ENCODE data around the gene ACTR2. TPM values are rescaled to one million over a fixed set of nuclear protein-coding genes. Genes with fewer than 3 reads are reported as not detected.

Gene ACTR2
- total and polyA plus RNA-seq, 8 donors = 19.8 to 115 (median 58.9) TPM

DNA sequence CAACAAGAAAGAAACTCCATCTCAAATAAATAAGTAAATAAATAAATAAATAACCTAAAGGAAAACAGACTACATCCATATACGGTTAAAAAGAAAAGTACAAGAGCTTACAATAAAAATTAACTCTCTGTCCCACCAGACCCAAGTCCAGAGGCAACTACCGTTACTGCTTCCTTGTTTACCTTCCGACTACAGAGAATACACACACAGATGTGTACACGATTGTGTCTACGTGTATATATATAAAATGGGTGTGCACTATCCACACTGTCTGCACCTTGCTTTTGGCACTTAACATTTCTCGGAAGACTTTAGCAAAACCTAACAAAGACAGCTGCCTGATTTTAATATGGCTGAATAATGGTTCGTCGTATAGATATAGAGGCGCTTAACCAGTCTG lies 69.9 kb downstream of the ACTR2 start:
- WGBS, 2 donors = 84 to 92% methylated on average over 9 of the region's 9 CpGs
- Histone ChIP-seq H3K27me3 (no peaks in the 10 kb centered on the region), H3K9me3 (no peaks in the 10 kb centered on the region), H3K4me3 (no peak overlapping the region), H3K36me3 (no peaks in the 10 kb centered on the region), H3K4me1 (no peaks in the 10 kb centered on the region), H3K27ac (no peak overlapping the region)
- no peak for DNase-seq
- no peak for ATAC-seq
- intact Hi-C loops (cut with DNase I) = no loop called here
- no peak for FAIRE-seq
- TF ChIP-seq, protein P1, sequence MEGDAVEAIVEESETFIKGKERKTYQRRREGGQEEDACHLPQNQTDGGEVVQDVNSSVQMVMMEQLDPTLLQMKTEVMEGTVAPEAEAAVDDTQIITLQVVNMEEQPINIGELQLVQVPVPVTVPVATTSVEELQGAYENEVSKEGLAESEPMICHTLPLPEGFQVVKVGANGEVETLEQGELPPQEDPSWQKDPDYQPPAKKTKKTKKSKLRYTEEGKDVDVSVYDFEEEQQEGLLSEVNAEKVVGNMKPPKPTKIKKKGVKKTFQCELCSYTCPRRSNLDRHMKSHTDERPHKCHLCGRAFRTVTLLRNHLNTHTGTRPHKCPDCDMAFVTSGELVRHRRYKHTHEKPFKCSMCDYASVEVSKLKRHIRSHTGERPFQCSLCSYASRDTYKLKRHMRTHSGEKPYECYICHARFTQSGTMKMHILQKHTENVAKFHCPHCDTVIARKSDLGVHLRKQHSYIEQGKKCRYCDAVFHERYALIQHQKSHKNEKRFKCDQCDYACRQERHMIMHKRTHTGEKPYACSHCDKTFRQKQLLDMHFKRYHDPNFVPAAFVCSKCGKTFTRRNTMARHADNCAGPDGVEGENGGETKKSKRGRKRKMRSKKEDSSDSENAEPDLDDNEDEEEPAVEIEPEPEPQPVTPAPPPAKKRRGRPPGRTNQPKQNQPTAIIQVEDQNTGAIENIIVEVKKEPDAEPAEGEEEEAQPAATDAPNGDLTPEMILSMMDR (IDR thresholded peaks at IDR 0.05) = no peak

DNA sequence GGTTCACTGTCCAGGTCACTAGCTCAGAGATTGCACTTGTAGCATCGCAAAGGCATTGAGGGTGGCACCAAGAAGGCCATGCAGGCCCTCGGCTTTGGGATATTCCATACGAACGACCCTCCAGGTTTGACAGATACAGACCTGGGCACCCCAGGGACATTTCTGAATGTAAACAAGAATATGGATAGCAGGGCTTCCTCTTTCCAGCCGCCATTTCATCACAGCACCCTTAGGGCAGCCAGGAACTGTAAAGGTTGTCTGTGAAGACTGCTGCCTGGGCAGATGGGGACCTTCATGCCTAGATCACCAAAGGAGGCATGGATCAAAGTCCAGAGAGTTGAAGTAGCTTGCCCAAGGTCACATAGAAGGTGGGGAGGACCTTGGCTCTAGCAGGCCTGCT lies 70.5 kb downstream of the ACTR2 start:
- no peak overlapping the region for H3K27ac ChIP-seq
- DNase-seq (no peak), ATAC-seq (no peak), FAIRE-seq (no peak)
- H3K4me3 ChIP-seq = no peak overlapping the region
- no peaks in the 10 kb centered on the region for H3K36me3 ChIP-seq
- 75 to 88% methylated on average over 5 of the region's 5 CpGs for WGBS, 2 donors
- no peaks in the 10 kb centered on the region for H3K4me1 ChIP-seq
- H3K9me3 ChIP-seq = no peaks in the 10 kb centered on the region
- intact Hi-C loops (cut with DNase I) = no loop called here
- H3K27me3 ChIP-seq = no peaks in the 10 kb centered on the region
- TF ChIP-seq, protein P1 (IDR thresholded peaks at IDR 0.05) = no peak

DNA sequence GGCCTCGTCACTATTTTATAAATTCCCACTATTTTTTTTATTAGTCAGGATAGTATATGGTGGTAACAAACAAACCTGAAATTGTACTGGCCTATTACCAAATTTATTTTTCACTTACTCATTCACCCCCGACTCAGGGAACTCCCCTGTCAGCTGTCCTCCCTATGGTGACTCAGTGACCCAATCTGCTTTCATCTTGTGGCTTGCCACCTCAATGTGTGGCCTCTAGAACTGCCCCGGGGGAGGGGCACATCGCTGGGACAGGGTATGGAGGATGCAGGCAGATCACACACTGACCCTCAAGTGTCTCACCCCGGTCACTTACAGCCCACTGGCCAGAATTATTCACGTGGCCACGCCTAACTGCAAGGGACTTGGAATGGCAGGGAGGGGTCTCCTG lies 71.6 kb downstream of the ACTR2 start:
- FAIRE-seq (no peak), DNase-seq (no peak), ATAC-seq (no peak)
- TF ChIP-seq, protein P1 (IDR thresholded peaks at IDR 0.05) = no peak
- Histone ChIP-seq H3K4me3 (no peak overlapping the region), H3K4me1 (no peaks in the 10 kb centered on the region), H3K27me3 (no peaks in the 10 kb centered on the region), H3K36me3 (no peaks in the 10 kb centered on the region), H3K9me3 (no peaks in the 10 kb centered on the region), H3K27ac (no peak overlapping the region)
- 82 to 87% methylated on average over 7 of the region's 7 CpGs for WGBS, 2 donors
- intact Hi-C loops (cut with DNase I) = no loop called here

DNA sequence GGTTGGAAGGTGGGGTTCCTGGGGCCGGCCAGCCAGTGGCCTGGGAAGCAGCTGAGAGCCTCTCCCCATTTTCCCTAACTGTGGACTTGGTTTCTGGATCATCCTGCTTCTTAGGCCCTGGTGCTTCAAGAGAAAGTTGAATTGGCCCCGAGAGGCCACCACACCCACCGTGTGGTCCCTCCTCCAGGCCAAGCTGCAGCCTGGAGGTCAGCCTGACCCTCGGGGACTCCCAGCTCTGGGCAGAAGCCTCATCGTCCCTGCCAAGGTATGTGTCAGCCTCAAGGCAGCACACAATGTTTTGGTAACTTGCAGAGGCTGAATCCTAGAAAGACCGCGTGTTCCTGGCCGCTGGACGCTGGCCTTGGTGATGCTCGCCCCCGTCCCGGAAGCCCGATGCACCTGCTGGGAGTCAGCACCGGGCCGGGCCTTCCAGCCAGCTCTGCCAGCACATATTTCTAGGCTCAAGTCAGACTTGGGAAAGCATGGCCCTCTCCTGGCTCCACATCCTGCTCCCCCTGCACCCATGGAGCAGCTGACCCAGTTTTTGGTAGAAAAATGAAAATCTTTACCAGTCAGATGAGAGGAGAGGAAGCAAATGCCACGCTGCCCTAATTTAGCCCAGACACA lies 72.6 kb downstream of the ACTR2 start:
- 70 to 81% methylated on average over 16 of the region's 16 CpGs for WGBS, 2 donors
- peak in 3 of 4 donors; percentile 32 to 68 (median 68) for ATAC-seq
- Histone ChIP-seq H3K27me3 (no peaks in the 10 kb centered on the region), H3K4me3 (no peak overlapping the region), H3K9me3 (no peaks in the 10 kb centered on the region), H3K27ac (no peak overlapping the region), H3K4me1 (no peaks in the 10 kb centered on the region), H3K36me3 (no peaks in the 10 kb centered on the region)
- DNase-seq = peak in 3 of 6 donors; percentile 25 to 59 (median 38)
- FAIRE-seq = no peak
- TF ChIP-seq, protein P1 (IDR thresholded peaks at IDR 0.05) = no peak
- intact Hi-C loops (cut with DNase I) = no loop called here
